Panc1 (cell line): ENCODE measurements around the gene BRD3.

ENCODE experiments used
- POLR2AphosphoS5 ChIP-seq: IDR thresholded peaks from 2 replicates; pipeline ENCODE4 v1.6.1; 2012; ENCODE audit warnings: mild to moderate bottlenecking, low read depth, low read length, moderate library complexity
- TF ChIP-seq, protein P1 (sequence below): fragments of 450-650 bp; IDR thresholded peaks from 2 replicates; pipeline ENCODE4 v1.5.1; 2017; ENCODE audit warnings: mild to moderate bottlenecking
- TF ChIP-seq, protein P2 (sequence below), 2 experiments: IDR thresholded peaks; 2 replicates each; pipeline ENCODE4 v1.6.1; 2011 to 2012; ENCODE audit warnings: low read depth in 2 of 2, control low read depth in 1 of 2, low read length in 1 of 2, mild to moderate bottlenecking in 1 of 2, moderate library complexity in 1 of 2; ENCODE audit not compliant: insufficient read depth in 1 of 2

DNA sequence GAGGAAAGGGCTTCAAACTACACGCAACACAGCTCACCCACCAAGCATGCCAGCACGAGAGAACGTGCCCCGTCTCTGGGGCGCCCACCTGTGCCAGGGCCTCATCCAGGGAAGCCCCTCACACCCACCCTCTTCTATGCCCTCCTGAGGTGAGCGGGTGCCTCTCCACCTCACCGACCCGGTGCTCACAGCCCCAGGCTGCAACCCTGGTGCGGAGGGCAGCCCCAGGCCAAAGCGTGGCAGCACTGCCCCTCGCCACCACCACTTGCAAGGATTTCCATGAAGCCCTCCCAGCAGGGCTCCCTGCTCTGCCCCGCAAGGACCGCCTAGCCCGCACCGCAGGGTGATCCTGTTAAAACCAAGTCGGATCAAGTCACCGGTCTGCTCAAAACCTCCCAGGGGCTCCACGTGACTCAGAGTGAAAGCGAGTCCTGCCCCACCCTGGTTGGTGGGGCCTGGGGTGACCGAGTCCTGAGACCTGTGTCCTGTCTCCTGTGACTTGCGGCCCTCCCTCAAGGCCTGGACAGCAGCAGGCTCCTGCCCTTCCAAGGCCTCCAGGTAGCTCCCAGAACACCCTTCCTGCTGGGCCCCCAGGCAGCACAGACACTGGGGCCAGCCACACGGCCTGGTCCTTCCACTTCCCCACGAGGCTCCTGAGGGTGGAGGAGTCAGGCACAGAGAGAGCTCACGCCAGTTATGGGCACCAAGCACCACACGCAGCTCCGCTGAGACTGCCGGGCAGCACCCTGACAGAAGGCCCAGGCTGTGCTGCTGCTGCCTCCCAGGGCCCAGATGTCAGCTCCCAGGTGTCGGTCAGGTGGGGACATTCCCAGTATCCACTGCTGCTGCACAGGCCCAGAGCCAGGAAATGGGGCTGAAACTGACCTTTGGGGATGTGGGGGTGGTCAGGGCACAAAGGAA, 12.7 kb downstream of the BRD3 start:
- TF ChIP-seq, protein P1, sequence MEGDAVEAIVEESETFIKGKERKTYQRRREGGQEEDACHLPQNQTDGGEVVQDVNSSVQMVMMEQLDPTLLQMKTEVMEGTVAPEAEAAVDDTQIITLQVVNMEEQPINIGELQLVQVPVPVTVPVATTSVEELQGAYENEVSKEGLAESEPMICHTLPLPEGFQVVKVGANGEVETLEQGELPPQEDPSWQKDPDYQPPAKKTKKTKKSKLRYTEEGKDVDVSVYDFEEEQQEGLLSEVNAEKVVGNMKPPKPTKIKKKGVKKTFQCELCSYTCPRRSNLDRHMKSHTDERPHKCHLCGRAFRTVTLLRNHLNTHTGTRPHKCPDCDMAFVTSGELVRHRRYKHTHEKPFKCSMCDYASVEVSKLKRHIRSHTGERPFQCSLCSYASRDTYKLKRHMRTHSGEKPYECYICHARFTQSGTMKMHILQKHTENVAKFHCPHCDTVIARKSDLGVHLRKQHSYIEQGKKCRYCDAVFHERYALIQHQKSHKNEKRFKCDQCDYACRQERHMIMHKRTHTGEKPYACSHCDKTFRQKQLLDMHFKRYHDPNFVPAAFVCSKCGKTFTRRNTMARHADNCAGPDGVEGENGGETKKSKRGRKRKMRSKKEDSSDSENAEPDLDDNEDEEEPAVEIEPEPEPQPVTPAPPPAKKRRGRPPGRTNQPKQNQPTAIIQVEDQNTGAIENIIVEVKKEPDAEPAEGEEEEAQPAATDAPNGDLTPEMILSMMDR: no peak
- no peak for TF ChIP-seq POLR2AphosphoS5
- TF ChIP-seq, protein P2, sequence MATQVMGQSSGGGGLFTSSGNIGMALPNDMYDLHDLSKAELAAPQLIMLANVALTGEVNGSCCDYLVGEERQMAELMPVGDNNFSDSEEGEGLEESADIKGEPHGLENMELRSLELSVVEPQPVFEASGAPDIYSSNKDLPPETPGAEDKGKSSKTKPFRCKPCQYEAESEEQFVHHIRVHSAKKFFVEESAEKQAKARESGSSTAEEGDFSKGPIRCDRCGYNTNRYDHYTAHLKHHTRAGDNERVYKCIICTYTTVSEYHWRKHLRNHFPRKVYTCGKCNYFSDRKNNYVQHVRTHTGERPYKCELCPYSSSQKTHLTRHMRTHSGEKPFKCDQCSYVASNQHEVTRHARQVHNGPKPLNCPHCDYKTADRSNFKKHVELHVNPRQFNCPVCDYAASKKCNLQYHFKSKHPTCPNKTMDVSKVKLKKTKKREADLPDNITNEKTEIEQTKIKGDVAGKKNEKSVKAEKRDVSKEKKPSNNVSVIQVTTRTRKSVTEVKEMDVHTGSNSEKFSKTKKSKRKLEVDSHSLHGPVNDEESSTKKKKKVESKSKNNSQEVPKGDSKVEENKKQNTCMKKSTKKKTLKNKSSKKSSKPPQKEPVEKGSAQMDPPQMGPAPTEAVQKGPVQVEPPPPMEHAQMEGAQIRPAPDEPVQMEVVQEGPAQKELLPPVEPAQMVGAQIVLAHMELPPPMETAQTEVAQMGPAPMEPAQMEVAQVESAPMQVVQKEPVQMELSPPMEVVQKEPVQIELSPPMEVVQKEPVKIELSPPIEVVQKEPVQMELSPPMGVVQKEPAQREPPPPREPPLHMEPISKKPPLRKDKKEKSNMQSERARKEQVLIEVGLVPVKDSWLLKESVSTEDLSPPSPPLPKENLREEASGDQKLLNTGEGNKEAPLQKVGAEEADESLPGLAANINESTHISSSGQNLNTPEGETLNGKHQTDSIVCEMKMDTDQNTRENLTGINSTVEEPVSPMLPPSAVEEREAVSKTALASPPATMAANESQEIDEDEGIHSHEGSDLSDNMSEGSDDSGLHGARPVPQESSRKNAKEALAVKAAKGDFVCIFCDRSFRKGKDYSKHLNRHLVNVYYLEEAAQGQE (IDR thresholded peaks at IDR 0.05; ENCODE audit: insufficient read depth in 1 of 2, low read depth in 2 of 2, low read length in 1 of 2): no peak
